NCI-H1694 (cell line): ENCODE measurements around the gene MEIS1.

Experiments
- DNase-seq: peaks from one replicate; lab custom pipeline; 2025; lab: John Stamatoyannopoulos, UW

Gene MEIS1

DNA sequence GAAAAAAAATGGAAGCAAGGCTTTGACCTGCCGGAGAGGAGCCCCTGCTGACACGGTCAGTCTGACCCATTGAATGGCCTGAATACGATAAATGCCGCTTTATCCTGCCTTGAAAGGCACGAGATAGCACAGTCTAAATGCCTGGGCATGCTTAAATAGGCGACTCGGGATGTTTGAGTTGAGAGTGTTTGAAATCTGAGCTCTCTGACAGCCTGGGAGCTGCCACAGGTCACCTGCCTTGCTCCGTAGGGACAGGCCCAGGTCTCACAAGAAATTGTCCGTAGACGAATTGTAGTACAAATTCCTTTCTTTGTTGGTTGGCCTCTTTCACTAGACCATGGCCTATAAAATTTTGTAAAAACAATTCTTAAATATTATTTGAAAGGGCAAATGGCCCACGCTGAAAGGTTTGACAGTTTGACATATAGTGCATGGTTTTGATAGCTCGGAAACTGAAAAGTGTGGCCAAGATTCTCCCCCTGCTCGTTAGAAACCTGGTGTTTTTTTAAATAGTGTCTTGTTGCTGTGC, 72.8 kb downstream of the MEIS1 start:
- no peak for DNase-seq

DNA sequence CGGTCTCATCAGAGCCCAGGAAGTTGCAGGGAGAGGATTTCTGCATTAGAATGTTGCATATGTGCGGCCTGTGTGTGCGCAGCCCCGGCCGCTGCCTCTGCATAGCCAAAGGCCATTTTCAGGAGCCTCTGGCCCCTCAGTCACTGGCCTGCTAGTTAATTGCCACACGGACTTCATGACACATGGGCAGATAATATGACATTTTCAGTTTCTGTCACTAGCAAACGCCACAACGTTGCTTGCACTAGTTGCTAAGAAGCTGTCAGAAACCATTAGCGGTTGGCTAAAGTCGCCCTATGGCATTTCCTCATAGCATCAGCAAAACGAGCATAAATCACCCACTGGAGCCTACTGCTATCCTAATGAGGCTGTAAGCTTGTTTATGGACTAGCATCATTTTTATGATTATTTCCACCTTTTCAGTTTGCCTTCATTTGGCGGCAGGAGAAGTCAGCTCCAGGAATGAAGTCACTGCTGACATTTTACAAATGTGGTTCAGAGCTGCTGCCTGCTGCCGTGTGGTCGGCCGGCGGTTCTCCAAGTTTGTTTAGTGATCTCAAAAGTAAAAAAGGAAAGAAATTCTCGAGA, 73.7 kb downstream of the MEIS1 start:
- DNase-seq: no peak

- DNase-seq: no peak
Observed at GRCh38 chr2:66509326-66509811, 74.4 kb downstream of the MEIS1 start.

GRCh38 chr2:66512626-66513025, 77.7 kb downstream of the MEIS1 start:
- no peak for DNase-seq

DNA sequence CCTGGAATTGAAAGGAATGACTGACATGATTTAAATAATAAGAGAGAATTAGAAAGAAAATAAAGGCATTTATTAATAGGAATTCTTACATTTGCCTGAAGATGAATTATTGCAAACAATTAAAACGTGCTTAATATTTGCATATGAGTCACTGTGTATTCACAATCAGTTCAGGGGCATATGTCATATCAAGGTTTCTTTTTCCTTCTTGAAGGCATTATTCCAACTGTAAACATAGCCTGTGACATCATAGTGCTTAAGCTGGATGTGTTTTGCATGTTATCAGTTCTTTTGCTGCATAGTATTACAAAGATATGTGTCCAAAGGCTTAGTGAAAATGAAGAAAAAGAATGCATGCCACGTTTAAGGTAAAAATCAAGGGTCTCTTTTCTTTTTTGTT, 80.8 kb downstream of the MEIS1 start:
- no peak for DNase-seq

DNA sequence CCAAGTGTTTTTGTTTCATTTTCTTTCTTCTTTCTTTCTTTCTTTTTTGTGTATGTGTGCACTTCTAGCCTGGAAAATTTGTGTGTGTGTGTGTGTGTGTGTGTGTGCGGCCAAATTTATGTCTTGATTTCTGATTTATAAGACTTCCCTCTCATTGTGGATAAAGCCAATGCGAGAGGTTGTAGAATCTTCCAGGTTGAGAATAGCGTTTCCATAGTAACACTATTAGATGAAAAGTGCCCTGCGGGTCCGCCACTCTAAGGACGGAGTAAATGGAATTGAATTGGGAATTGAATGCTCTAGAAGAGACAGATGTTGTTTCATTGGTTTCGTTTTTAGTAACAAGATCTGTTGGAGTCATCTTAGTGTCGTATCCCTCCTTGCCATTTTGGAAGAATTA, 81.6 kb downstream of the MEIS1 start:
- no peak for DNase-seq

DNA sequence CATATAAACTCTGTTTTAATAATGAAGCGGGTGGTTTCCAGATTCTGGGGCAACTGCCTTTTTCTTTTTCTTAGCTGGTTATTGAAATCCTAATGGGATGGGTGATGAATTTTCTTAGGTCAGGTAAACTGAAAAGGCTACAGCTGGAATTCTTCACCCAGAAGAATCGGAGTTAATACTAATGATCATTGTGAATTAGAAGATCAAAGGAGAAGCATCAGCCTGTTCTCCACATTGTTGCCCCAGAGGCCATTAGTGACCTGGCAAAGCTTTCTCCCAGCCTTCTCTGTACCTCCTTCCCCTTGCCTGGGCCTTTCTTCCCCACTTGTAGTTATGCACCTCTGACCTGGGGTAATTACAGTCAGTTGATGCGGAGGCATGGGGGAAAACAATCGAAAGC, 82.8 kb downstream of the MEIS1 start:
- DNase-seq: no peak

DNA sequence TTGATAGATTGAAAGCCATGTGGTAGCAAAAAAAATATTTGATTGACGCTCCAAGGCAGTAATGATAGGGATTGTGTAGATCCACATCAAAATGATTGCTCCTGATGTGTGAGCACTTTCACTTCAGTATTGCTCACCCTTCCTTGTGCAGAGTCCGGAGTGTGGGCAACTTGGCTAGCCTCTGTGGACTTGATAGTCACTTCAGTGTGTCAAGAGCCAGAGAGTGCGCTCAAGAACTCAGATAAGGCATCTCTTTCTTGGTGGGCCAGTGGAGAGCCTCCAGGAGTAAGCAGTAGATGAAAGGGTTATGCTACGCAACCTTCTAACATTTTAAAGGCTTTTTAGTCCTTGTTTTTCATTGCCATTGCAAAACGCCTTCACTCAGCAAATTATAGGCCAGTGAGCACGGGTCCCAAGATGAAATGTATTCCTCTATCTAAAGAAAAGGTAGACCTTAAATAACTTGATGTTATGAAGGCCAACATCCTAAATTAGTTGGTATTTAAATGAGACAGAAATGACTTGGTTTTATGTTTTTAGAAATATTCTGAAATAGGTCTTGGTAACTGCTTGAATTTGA, 84.4 kb downstream of the MEIS1 start:
- DNase-seq: no peak

DNA sequence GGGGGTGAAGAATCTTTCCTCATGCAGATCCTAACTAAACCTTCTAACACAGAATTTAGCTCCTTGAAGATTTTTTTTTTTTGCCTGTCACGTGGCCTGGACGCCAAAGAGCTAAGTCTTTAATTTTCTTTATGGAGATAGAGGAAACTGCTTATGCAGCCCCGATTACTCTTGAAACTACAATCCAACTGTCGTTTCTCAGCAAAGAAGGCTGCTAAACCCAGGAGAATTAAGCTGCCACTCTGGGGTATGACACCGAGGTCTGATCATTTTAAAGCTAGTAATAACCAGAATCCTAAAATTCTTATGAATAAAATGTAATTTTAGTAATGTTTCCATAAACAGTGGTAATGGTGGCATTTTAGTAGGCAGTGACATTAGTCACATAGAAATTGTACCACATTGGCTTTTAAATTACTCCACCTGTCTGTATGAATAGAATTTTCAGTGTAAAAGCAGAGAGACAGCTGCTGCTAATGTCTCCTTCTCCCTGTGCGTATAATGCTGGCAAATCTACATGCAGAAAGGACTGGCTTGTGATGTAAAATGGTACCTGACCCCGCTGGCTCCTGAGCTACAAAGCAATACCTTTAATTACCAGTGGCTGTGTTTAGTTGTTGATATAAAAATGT, 86.5 kb downstream of the MEIS1 start:
- DNase-seq: no peak

GRCh38 chr2:66522611-66523376, 87.9 kb downstream of the MEIS1 start:
- no peak for DNase-seq

GRCh38 chr2:66523377-66523969, 88.5 kb downstream of the MEIS1 start:
- no peak for DNase-seq

DNA sequence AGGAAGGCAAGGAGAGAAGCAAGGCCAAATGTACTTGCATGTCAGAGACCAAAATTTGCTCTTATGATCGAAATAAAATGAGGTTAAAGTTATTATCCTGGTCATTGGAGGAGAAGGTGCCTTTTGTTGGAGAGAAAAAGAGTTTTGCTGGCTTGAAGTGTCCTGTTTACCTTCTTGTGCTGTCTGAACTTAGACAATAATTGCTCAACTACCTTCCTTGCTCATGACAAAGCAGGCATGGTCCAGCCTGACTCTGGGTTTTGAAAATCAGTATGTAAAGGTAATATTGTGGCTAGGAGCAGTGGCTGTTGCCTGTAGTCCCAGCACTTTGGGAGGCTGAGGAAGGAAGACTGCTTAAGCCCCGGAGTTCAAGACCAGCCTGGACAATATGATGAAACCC, 89.1 kb downstream of the MEIS1 start:
- DNase-seq: no peak

DNA sequence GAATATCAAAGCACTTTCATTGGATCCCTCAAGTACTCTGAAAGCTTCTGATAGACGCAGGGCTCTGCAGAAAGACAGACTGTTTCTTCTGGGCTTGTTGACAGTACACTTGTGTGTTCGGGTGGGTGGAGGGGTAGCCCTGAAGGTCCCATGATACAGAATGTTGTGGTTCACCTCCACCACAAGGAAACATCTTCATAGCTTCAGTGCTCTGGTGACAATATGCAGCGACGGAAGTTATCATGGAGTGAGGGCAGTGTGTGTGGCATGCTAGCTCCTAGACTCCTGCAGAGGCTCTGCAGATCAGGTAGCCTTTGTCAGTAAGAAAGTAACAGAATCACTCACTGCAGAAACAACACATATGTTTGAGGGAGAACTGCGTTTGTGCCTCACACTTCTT, 90.7 kb downstream of the MEIS1 start:
- no peak for DNase-seq

DNA sequence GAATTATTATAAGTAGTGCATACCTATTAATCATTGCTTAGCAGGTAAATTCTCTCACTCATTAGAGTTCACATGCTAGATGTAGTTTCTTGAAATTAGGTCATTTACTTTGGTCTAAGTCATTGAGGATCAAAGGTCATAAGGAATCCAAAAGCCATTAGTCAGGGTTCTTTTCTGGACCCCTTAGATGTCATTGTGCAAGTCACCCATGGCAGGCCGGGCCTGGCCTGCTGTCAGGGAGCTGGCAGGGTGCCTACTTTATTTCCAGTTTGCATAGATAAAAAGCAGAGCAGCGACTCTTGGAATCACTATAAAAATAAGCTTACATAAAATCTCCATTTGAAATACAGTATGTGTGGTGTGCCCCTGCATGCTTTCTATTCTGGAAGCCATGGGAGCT, 91.3 kb downstream of the MEIS1 start:
- DNase-seq: no peak

DNA sequence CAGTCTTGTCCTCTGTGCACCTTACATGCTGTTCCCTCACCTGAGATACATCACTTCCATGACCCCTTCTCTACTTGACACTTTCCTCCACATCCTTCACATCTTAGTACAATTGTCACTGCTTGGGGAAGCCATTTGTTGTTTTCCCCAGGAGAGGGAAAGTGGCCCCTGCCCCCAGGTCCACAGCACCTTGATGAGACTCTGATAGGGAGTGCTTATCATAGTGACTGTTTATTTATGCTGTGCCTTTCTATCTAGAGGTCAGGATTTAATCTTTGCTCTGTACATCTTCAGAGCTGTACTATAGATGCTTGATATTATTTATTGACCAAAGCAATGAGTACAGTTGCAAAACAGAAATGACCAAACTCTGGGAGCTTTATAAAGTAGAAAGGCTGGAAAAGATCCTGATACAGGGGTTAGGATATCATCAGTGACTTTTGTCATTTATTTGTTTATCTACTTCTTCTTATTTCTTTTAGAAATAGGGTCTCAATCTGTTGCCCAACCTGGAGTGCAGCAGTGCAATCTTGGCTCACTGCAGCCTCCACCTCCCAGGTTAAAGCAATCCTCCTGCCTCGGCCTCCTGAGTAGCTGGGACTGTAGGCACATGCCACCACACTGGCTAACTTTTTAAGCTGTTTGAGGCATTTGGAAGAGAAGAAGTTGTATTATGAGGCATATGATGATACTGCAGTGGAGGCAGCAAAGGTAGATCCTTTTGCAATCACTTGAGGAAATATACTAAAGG, 94.2 kb downstream of the MEIS1 start:
- no peak for DNase-seq

GRCh38 chr2:66530651-66531050, 95.7 kb downstream of the MEIS1 start:
- no peak for DNase-seq

GRCh38 chr2:66531155-66531554, 96.2 kb downstream of the MEIS1 start:
- no peak for DNase-seq

DNA sequence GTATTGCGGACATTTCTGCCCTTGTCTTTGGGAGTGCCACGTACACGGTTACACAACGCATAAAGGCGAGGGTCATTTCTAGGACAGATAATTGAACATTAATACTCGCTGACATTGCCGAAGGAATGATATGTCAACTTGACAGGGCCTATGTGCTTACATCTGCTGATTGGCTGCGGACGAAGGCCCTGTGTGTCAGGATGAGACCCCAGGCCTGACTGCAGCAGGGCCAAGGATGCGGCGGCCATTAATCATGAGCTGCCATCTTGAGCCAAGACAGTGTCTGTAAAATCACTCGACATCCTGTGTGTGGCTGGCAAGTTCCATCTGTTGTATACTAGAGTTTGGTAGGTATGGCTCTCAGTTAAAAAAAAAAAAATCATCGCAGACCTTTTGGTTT, 96.6 kb downstream of the MEIS1 start:
- no peak for DNase-seq

DNA sequence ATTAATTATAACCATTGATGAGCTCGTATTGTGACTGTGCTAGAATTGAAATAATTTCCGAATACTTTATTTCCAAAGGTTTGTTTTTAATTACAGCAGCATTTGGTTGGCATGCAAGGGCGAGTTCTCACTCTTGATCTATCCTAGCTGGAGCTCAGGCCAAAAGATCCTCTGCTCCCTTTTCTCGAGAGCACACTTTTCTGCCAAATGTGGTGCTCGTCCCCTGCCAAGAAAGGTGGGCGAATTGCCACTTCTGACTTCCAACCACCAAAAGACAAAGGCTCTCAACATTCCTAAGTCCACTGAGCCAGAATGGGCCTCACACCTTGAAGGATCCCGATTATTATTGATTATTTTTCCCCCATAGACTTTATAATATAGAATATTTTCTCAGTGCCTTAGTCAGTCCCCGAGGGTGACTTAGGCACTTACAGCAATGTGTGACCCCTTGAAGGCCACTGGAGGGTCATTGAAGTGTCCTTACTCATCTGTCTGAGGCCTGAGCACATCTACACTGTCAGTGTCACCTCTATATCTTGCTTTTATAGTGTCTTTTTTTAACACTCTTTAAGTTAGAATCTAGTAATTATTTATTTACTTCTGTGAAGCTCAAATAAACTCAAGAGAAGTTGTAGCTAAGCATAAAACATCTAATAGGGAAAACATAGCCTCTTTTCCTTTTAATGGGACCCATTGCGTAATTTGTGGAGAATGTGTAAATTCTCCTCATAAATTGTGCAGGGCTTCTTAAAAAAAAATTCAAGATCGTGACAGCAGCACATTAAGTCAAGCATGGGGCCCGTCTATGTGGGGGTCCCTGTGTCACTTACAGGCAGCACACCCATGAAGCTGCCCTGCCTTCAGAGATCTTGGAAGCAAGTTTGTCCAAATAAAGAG, 98.3 kb downstream of the MEIS1 start:
- no peak for DNase-seq

- DNase-seq: no peak
Observed at GRCh38 chr2:66534461-66534860, 99.5 kb downstream of the MEIS1 start.
